ENCODE data around the gene ZBED4.

- TF ChIP-seq POLR2A (IDR thresholded peaks at IDR 0.05), result no peak
- TF ChIP-seq, protein P1, sequence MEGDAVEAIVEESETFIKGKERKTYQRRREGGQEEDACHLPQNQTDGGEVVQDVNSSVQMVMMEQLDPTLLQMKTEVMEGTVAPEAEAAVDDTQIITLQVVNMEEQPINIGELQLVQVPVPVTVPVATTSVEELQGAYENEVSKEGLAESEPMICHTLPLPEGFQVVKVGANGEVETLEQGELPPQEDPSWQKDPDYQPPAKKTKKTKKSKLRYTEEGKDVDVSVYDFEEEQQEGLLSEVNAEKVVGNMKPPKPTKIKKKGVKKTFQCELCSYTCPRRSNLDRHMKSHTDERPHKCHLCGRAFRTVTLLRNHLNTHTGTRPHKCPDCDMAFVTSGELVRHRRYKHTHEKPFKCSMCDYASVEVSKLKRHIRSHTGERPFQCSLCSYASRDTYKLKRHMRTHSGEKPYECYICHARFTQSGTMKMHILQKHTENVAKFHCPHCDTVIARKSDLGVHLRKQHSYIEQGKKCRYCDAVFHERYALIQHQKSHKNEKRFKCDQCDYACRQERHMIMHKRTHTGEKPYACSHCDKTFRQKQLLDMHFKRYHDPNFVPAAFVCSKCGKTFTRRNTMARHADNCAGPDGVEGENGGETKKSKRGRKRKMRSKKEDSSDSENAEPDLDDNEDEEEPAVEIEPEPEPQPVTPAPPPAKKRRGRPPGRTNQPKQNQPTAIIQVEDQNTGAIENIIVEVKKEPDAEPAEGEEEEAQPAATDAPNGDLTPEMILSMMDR (IDR thresholded peaks at IDR 0.05), result no peak
Observed at GRCh38 chr22:49856343-49856742, 2.7 kb downstream of the ZBED4 start.
